ENCODE measurements around the gene LPP. TPM values are rescaled to one million over a fixed set of nuclear protein-coding genes. Genes with fewer than 3 reads are reported as not detected.

The LPP gene
- total RNA-seq, 1 experiment from 2014 or later, result 54.0 TPM

DNA sequence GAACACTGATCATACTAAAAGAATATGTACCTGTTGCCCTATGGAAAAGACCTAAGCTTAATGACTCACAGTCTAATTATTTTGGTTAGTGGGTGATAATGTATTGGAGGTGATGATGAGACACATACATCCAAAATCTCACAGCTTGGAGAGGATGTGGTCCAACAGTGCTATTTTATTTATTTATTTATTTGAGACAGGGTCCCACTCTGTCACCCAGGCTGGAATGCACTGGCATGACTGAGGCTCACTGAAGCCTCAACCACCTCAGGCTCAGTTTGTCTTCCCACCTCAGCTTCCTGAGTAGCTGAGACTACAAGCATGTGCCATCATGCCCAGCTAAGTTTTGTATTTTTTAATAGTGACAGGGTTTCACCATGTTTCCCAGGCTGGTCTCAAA, 35.0 kb downstream of the LPP start:
- Histone ChIP-seq H3K4me1 (ENCODE audit: control insufficient read depth in 1 of 2, insufficient read depth in 2 of 2, low read length in 2 of 2) (peaks cover 5 to 7% of the 10 kb centered on the region in 2 experiments; a peak in 1 of 4 replicates), H3K9me2 (ENCODE audit: insufficient read depth) (no peaks in the 10 kb centered on the region), H3K27me3 (ENCODE audit: insufficient read depth, low read length) (no peaks in the 10 kb centered on the region), H3K9me3 (ENCODE audit: control insufficient read depth in 1 of 2, insufficient read depth in 1 of 2, low read depth in 1 of 2, low read length in 2 of 2) (no peaks in the 10 kb centered on the region), H3K4me3 (replicated peaks in 1 of 2; ENCODE audit: low read depth in 1 of 2, low read length in 2 of 2) (no peak overlapping the region), H3K36me3 (ENCODE audit: control insufficient read depth in 1 of 2, insufficient read depth in 2 of 2, low read length in 2 of 2) (no peaks in the 10 kb centered on the region), H3K79me2 (ENCODE audit: insufficient read depth, low read length) (peaks cover 46% of the 10 kb centered on the region), H3K4me2 (ENCODE audit: low read length) (no peak overlapping the region), H3K27ac (ENCODE audit: low read depth, low read length) (no peak overlapping the region), H2AFZ (ENCODE audit: low read depth, low read length, poor library complexity, severe bottlenecking) (no peak overlapping the region), H4K20me1 (ENCODE audit: insufficient read depth) (no peaks in the 10 kb centered on the region), H3K9ac (ENCODE audit: low read length) (no peak overlapping the region)
- no TSS peak for BruUV-seq (replicated peaks)
- CTCF ChIA-PET, result no interaction called here
- RAD21 ChIA-PET (ENCODE audit: low non-redundant PET in 1 of 2, low total read pairs in 2 of 2, uncharacterized antibody in 2 of 2, unreplicated experiment in 2 of 2), result no interaction called here
- POLR2A ChIA-PET, result no interaction called here
- ATAC-seq, result no peak
- no peak for TF ChIP-seq SRF (IDR thresholded peaks at IDR 0.05; ENCODE audit: low read depth)
- TF ChIP-seq SIN3A (IDR thresholded peaks at IDR 0.05; ENCODE audit: low read depth), result no peak
- TF ChIP-seq EGR1 (IDR thresholded peaks at IDR 0.05; ENCODE audit: low read depth), result no peak
- TF ChIP-seq, protein P1, sequence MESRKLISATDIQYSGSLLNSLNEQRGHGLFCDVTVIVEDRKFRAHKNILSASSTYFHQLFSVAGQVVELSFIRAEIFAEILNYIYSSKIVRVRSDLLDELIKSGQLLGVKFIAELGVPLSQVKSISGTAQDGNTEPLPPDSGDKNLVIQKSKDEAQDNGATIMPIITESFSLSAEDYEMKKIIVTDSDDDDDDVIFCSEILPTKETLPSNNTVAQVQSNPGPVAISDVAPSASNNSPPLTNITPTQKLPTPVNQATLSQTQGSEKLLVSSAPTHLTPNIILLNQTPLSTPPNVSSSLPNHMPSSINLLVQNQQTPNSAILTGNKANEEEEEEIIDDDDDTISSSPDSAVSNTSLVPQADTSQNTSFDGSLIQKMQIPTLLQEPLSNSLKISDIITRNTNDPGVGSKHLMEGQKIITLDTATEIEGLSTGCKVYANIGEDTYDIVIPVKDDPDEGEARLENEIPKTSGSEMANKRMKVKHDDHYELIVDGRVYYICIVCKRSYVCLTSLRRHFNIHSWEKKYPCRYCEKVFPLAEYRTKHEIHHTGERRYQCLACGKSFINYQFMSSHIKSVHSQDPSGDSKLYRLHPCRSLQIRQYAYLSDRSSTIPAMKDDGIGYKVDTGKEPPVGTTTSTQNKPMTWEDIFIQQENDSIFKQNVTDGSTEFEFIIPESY (IDR thresholded peaks at IDR 0.05; ENCODE audit: extremely low read depth, insufficient replicate concordance, low read length), result no peak
- no peak for TF ChIP-seq POLR2A (IDR thresholded peaks at IDR 0.05; ENCODE audit: borderline replicate concordance, extremely low read depth, insufficient read depth, insufficient read length)
- TF ChIP-seq, protein P2, sequence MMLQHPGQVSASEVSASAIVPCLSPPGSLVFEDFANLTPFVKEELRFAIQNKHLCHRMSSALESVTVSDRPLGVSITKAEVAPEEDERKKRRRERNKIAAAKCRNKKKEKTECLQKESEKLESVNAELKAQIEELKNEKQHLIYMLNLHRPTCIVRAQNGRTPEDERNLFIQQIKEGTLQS (IDR thresholded peaks at IDR 0.05), result no peak
- no peak for TF ChIP-seq EZH2 (IDR thresholded peaks at IDR 0.05)
- TF ChIP-seq SP1 (IDR thresholded peaks at IDR 0.05; ENCODE audit: low read depth), result no peak
- no peak for TF ChIP-seq JUND (IDR thresholded peaks at IDR 0.05)
- TF ChIP-seq POLR2AphosphoS5 (IDR thresholded peaks at IDR 0.05; ENCODE audit: low read depth, low read length), result no peak
- TF ChIP-seq ELF1 (IDR thresholded peaks at IDR 0.05; ENCODE audit: borderline replicate concordance, low read depth), result no peak
- no peak for TF ChIP-seq CBX3 (IDR thresholded peaks at IDR 0.05; ENCODE audit: low read depth)
- no peak for TF ChIP-seq RAD21 (IDR thresholded peaks at IDR 0.05; ENCODE audit: low read depth)
- DNase-seq (ENCODE audit: low read depth, low spot score), result no peak
- intact Hi-C loops (cut with micrococcal nuclease), result no loop called here
